ENCODE measurements around the gene SNED1.

The SNED1 gene

DNA sequence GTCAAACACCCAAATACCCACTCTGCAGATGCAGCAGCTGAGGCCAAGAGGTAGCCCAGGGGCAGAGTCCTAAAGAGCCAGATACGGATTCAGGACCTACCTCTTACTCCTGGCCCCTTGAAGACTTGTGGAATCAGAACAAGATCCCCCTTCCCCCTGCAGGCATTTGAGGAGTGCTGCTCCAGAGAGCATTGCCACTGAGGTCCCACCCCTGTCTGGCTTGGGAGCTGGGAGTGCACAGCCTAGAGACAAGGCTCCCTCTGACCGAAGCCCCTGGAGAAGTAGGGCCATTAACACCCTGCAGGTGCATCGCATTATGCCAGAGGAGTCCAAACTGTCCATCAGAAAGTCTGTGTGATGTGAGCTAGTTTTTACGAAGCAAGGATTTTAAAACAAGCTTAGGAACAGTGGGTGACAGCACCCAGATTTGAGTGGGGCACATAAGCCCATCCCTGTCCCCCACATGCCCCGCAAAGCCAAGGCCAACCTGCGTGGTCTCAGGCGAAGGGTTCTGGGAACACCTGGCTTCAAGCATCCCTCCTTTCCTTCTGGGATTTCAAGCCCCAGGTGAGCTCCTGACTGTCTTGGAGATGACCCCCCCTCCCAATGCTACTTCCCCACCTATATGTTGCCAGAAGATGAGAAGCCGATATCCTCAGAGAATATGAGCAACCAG, 55.3 kb downstream of the SNED1 start:
- H3K4me3 ChIP-seq (ENCODE audit: low read length): no peak overlapping the region
- no peak for DNase-seq (ENCODE audit: low read depth)
- TF ChIP-seq, protein P1, sequence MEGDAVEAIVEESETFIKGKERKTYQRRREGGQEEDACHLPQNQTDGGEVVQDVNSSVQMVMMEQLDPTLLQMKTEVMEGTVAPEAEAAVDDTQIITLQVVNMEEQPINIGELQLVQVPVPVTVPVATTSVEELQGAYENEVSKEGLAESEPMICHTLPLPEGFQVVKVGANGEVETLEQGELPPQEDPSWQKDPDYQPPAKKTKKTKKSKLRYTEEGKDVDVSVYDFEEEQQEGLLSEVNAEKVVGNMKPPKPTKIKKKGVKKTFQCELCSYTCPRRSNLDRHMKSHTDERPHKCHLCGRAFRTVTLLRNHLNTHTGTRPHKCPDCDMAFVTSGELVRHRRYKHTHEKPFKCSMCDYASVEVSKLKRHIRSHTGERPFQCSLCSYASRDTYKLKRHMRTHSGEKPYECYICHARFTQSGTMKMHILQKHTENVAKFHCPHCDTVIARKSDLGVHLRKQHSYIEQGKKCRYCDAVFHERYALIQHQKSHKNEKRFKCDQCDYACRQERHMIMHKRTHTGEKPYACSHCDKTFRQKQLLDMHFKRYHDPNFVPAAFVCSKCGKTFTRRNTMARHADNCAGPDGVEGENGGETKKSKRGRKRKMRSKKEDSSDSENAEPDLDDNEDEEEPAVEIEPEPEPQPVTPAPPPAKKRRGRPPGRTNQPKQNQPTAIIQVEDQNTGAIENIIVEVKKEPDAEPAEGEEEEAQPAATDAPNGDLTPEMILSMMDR (conservative IDR thresholded peaks at IDR 0.05; ENCODE audit: low read depth, low read length): no peak

DNA sequence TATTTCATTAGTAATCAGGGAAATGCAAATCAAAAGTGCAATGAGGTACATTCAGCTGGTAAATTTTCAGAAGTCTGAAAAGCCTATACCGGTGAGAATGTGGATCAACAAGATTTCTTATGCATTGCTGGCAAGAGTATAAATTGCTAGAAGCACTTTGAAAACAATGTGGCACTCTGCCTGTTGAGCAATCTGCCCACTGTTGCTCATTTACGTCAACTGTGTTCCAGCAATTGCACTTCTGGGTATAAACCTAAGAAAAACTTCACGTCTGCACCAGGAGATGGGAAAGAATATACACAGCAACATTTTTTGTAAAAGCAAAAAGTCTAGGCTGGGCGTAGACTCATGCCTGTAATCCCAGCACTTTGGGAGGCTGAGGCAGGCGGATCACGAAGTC, 62.9 kb downstream of the SNED1 start:
- H3K4me3 ChIP-seq (ENCODE audit: low read length): no peak overlapping the region
- DNase-seq (ENCODE audit: low read depth): no peak
- TF ChIP-seq, protein P1 (conservative IDR thresholded peaks at IDR 0.05; ENCODE audit: low read depth, low read length): no peak

DNA sequence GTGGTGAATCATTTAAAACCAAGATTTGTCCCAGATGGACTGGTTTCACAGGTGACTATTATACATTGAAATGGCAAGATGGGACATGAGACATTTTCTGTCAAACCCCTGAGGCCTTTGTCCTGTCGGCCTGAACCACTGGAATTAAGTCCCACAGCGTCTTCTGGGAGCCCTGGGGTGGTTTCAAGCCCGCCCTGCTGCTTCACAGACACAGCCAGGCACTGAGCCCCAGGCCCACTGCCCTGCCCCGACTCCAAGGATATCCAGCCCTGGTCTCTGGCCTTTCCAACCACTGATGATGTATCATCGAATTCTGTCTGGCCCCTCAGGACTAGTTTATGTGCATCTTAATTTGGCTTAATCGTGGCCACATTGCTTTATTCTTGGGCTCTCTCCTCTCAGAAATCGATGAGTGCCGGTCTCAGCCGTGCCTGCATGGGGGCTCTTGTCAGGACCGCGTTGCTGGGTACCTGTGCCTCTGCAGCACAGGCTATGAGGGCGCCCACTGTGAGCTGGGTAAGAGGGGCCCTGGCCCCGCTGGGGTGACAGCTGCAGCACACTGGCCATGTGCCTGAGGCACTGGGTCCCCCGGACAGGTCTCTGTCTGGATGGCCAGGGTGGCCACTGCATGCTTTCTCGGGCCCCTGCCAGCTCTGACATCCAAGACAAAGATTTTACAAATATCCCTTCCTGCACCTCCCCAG, 64.1 kb downstream of the SNED1 start:
- no peak for DNase-seq (ENCODE audit: low read depth)
- H3K4me3 ChIP-seq (ENCODE audit: low read length): no peak overlapping the region
- TF ChIP-seq, protein P1 (conservative IDR thresholded peaks at IDR 0.05; ENCODE audit: low read depth, low read length): no peak

DNA sequence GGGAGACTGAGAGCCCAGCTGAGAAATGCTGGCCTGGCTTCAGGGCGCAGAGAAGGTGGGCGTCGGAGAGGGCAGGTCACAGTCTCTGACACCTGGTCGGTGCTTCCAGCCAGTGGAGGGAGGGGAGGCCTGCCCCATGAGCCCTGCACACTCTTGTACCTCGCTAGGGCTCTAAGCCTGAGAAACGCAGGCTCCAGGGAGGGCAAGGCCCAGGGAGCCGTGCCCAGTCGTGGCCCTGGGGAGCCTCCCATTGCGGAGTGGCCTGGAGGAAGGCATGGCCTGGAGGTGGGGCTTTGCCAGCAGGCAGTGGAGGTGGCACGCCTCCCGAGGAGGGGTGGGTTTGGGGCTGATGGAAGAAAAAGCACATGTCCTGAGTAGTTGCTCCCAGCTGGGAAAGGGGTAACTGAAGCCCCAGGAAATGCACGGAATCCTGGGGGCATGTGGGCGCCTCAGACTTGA, 64.7 kb downstream of the SNED1 start:
- TF ChIP-seq, protein P1 (conservative IDR thresholded peaks at IDR 0.05; ENCODE audit: low read depth, low read length): no peak
- no peak overlapping the region for H3K4me3 ChIP-seq (ENCODE audit: low read length)
- no peak for DNase-seq (ENCODE audit: low read depth)

DNA sequence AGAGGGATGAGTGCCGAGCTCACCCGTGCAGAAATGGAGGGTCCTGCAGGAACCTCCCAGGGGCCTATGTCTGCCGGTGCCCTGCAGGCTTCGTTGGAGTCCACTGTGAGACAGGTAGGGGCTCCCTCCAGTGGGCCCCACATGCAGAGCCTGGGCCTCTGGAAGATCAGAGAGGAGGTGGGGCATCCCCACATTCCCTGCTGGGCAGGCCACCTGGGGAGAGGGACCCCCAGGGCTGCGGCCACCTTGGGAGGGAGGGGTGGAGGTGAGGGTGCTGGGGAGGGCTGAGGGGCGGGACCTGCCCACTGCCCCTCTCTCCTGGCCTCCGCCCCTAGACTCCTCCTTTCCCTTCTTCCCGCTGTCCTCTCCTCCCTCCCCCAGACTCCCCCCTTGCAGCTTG, 65.2 kb downstream of the SNED1 start:
- no peak overlapping the region for H3K4me3 ChIP-seq (ENCODE audit: low read length)
- no peak for DNase-seq (ENCODE audit: low read depth)
- TF ChIP-seq, protein P1 (conservative IDR thresholded peaks at IDR 0.05; ENCODE audit: low read depth, low read length): peak; percentile 7

DNA sequence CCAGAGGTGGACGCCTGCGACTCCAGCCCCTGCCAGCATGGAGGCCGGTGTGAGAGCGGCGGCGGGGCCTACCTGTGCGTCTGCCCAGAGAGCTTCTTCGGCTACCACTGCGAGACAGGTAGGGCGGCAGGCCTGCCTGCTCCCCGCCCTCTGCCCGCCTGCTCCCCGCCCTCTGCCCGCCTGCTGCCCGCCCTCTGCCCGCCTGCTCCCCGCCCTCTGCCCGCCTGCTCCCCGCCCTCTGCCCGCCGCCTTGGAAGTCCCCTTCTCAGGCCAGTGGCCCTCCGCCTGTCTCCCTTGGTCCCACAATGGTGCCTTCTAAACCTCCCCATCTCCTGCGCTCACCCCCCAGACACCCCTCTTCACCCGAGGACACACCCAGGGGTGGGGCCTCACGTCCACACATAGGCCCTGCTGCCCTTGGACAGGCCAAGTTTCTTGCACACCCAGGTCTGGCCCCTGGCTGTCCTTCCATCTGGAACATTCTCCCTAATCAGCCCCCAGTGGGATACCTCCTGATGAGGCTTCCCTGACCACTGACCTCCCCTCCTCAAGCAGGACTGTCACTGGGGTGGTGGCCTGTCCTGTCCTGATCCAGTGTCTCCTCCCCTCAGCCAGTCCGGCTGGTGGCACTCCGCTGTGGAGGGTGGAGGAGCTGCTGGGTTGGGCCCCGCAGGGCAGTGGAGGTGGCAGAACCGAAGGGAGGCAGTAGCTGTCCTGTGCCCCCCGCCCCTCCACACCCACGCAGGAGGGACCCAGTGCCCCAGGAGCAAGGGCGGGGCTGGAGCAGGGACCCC, 65.8 kb downstream of the SNED1 start:
- TF ChIP-seq, protein P1 (conservative IDR thresholded peaks at IDR 0.05; ENCODE audit: low read depth, low read length): no peak
- DNase-seq (ENCODE audit: low read depth): no peak
- no peak overlapping the region for H3K4me3 ChIP-seq (ENCODE audit: low read length)
